GM12874 (cell line): ENCODE measurements around the gene ITSN1.

Experiments used
- TF ChIP-seq, protein P1 (sequence below): IDR thresholded peaks from 2 replicates; pipeline ENCODE4 v1.5.1; 2011; ENCODE audit warnings: low read depth, mild to moderate bottlenecking, control low read depth, low read length, moderate library complexity; ENCODE audit not compliant: insufficient read depth

Gene ITSN1

DNA sequence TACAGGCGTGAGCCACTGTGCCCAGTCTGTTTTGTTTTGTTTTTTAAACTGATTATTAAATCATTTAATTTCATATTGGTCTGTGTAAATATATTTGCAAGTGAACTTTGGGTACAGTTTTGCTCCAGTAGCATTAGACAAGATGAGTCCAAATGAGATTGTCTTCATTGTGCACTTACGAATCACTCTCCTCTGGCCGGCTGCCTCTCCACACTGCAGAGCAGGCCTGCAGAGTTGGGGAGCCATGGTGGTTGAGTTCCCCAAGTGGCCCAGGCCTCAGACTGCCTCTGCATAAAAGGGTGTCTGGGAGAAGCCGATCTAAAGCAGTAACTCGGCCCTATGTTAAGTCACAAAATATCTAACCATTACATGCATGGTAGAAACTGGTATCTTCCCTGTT, 198.5 kb downstream of the ITSN1 start:
- TF ChIP-seq, protein P1, sequence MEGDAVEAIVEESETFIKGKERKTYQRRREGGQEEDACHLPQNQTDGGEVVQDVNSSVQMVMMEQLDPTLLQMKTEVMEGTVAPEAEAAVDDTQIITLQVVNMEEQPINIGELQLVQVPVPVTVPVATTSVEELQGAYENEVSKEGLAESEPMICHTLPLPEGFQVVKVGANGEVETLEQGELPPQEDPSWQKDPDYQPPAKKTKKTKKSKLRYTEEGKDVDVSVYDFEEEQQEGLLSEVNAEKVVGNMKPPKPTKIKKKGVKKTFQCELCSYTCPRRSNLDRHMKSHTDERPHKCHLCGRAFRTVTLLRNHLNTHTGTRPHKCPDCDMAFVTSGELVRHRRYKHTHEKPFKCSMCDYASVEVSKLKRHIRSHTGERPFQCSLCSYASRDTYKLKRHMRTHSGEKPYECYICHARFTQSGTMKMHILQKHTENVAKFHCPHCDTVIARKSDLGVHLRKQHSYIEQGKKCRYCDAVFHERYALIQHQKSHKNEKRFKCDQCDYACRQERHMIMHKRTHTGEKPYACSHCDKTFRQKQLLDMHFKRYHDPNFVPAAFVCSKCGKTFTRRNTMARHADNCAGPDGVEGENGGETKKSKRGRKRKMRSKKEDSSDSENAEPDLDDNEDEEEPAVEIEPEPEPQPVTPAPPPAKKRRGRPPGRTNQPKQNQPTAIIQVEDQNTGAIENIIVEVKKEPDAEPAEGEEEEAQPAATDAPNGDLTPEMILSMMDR, result no peak

DNA sequence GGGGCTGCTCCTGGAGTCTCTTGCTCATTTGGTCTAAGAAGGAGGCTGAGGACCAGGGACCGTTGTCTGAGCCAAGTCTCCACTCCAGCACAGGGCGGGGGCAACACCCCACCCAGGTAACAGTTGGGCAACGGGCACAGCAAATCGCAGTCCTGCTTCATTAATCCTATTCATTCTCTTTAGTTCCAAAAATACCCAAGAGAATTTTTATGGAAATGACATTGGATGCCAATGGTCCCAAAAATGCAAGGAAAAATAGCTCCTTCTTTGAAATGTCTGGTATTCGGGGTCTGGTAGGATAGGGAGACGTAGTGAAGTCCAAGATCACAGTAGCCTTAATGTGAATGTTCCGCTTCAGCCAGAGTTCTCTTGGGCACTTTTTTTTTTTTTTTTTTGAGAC, 199.3 kb downstream of the ITSN1 start:
- TF ChIP-seq, protein P1, result no peak

DNA sequence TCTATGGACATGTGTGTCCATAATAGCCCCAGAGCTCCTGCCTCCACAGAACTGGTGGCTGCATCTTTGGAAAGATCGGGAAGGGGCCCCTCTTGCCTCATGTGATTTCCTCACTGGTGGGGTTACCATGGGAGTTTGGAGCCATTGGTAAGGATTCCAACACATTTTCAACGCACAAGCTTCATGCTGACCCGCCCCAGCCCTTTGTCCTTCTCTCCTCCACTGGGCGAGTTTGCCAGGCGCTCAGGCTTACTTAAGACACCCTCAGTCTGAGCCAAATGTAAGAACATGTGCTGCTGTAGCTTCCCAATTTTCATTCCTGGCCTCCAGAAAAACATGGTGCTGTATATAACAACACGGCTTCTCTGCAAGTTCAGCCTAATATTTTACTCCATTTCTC, 200.9 kb downstream of the ITSN1 start:
- TF ChIP-seq, protein P1, result no peak

DNA sequence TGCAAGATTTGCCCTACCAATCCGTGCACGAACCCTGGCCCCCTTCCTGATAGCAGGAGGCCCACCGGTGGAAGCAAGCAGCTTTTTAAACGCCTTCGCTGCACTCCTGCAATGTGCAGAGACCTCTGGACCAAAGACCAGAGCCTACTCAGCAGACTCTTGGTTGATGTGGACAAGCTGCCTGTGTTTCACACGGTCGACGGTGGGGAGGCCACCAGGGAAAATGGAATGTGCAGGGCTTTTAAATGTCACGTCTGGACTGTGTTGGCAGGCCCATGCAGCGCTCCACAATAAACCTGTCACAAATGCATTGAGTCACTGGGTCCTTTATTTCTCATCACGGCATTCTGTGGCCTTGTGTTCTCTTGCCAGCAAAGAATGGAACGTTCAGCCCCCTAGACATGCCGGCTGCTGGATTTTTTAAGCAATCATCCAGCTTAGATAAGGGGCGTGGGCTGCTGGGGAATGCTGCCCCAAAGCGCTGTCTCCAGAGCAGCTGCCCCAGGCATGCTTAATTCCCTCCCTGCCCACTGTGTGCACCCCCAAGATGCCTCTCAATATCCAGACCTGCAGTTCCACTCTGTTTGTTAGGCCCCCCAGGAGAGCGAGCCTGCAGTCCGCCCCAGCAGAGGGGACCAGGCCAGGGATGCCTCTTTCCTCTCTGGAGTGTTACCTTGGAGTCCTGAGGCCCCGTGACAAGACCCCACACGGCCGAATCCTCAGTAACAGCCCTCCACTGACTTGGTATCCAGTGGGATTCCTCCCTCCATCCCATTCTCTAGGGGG, 202.0 kb downstream of the ITSN1 start:
- TF ChIP-seq, protein P1, result no peak

DNA sequence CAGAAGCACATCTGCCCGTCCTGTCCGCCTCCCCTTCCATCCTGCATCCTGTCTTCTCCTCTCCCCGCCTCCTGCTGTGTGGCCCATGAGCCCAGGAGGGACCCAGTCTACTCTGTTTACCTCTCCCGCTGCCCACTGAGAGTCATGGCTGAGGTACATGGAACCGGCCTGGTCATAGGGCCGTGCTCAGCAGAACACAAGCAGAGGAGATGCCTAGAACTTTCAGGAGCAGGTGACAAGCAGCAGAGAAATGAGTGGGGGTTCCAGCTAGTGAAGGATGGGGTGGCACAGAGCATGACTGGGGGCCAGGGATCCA, 202.5 kb downstream of the ITSN1 start:
- TF ChIP-seq, protein P1, result no peak

DNA sequence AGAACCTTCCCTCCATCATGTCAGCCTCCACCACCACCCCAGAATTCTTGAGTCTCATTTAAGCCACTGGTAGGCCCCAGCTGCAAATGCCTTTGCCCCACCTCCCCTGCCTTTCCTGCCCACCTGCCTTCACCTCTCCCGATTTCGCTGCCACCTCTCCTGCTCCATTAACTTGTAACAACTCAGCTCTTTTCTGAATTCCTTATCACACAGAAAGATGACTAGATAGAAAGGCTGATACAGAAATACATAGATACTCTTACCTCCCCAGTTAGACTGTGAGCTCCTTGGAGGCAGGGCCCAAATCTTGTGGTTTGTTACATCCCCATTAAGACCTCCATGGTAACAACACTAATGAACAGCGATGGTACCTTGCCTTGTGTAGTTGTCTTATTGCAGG, 203.8 kb downstream of the ITSN1 start:
- TF ChIP-seq, protein P1, result no peak

DNA sequence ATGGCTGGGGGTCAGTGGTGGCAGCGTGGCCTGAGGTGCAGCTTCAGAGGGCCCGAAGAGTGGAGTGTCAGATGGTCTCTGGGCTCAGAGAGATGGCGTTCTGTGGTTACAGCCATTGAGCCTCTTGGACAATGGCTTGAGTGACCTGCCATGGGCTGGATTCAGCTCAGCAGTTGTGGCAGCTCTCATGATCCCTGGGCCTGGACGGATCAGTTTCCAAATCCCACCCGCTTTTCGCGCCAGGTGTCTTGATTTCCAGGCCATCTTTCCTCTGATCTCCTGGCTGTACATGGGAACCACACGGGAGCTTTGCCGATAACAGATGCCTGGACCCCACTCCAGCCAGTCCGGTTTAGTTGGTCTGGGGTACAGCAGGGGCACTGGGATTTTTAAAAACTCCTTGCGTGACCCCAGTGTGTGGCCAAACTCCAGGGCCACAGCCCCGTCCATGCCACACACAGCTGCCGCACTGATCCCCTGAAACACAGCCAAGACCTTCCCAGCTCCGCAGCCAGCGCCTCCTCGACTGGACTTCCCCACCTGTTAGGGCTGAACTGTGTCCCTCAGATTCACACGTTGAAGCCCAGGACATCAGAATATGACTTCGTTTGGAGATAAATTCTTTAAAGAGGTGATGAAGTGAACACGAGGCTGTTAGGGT, 205.4 kb downstream of the ITSN1 start:
- TF ChIP-seq, protein P1, result no peak
